H1 (cell line): Measurements from ENCODE around the gene ADGRV1. TPM values are rescaled to one million over a fixed set of nuclear protein-coding genes. Genes with fewer than 3 reads are reported as not detected.
A peak's percentile ranks its signal among the peaks of the same experiment; 100 is the strongest.

Experiments used
- CTCF ChIA-PET: fragments of 300-600 bp; sonication (Branson Sonifier 250); formaldehyde crosslinking; loops from one replicate; lab custom pipeline; 2021; ENCODE audit not compliant: partially characterized antibody; lab: Charles Lee
- POLR2A ChIA-PET: fragments of 300-600 bp; sonication (Branson Sonifier 250); formaldehyde crosslinking; loops from one replicate; lab custom pipeline; 2021; ENCODE audit warnings: inconsistent platforms; ENCODE audit not compliant: partially characterized antibody; lab: Charles Lee
- DNase-seq, 2 experiments: peaks; one replicate each; pipeline versions ENCODE4 v3.0.0 to v3.0.0-alpha.2; 2010 to 2022; ENCODE audit warnings: low spot score in 2 of 2, low read depth in 1 of 2, mixed read lengths in 1 of 2
- FAIRE-seq: peaks from 2 replicates; lab custom pipeline; 2011; peaks lifted over from hg19 to GRCh38; lab: Jason Lieb, UNC
- H2AFZ ChIP-seq: 2 replicates; pipeline ENCODE4 v1.8.1; 2012; ENCODE audit warnings: low read length, inconsistent platforms
- H2AK5ac ChIP-seq: 2 replicates; pipeline ENCODE4 v1.6.1; 2013; ENCODE audit warnings: low read depth, low read length
- H2BK120ac ChIP-seq: replicated peaks from 2 replicates; pipeline ENCODE3; 2013; ENCODE audit warnings: low read depth, low read length, inconsistent platforms
- H2BK12ac ChIP-seq: 2 replicates; pipeline ENCODE4 v1.6.1; 2013; ENCODE audit warnings: low read depth, low read length
- H2BK15ac ChIP-seq: 2 replicates; pipeline ENCODE4 v1.6.1; 2013; ENCODE audit warnings: low read length
- H2BK20ac ChIP-seq: 2 replicates; pipeline ENCODE4 v1.6.1; 2013; ENCODE audit warnings: low read length
- H2BK5ac ChIP-seq: 2 replicates; pipeline ENCODE4 v1.6.1; 2013; ENCODE audit warnings: low read depth, low read length
- H3K14ac ChIP-seq: 2 replicates; pipeline ENCODE4 v1.6.1; 2013; ENCODE audit warnings: inconsistent platforms; ENCODE audit not compliant: insufficient read length
- H3K18ac ChIP-seq: 2 replicates; pipeline ENCODE4 v1.6.1; 2013; ENCODE audit warnings: low read length; ENCODE audit errors: extremely low read depth
- H3K23ac ChIP-seq: 2 replicates; pipeline ENCODE4 v1.6.1; 2013; ENCODE audit warnings: inconsistent platforms; ENCODE audit not compliant: insufficient read length
- H3K23me2 ChIP-seq: 2 replicates; pipeline ENCODE4 v1.6.1; 2013; ENCODE audit warnings: low read depth, low read length
- H3K27ac ChIP-seq: 2 replicates; pipeline ENCODE4 v1.6.1; 2011; ENCODE audit warnings: low read depth, low read length, inconsistent platforms
- H3K27me3 ChIP-seq, 4 experiments: replicated peaks in 1 of 4; 1 replicate in 1 of 4; 2 replicates in 3 of 4; pipeline versions ENCODE4 v1.6.1 to v1.8.1; 2011 to 2013; ENCODE audit warnings: low read length in 3 of 4, mild to moderate bottlenecking in 3 of 4, inconsistent platforms in 2 of 4, mixed read lengths in 2 of 4, moderate library complexity in 1 of 4; ENCODE audit not compliant: control insufficient read depth in 3 of 4, insufficient read depth in 3 of 4; ENCODE audit errors: extremely low read depth in 1 of 4
- H3K36me3 ChIP-seq, 4 experiments: 2 replicates each; pipeline versions ENCODE4 v1.6.1 to v1.8.1; 2011 to 2013; ENCODE audit warnings: mild to moderate bottlenecking in 4 of 4, low read length in 3 of 4, moderate library complexity in 2 of 4, control low read depth in 1 of 4, inconsistent platforms in 1 of 4; ENCODE audit not compliant: insufficient read depth in 4 of 4, control insufficient read depth in 2 of 4
- H3K4ac ChIP-seq: replicated peaks from 2 replicates; pipeline ENCODE3; 2013; ENCODE audit warnings: low read length, low read depth, mixed read lengths, inconsistent platforms; ENCODE audit not compliant: insufficient read length
- H3K4me1 ChIP-seq, 4 experiments: replicated peaks in 1 of 4; 1 replicate in 1 of 4; 2 replicates in 3 of 4; pipeline versions ENCODE4 v1.6.1 to v1.8.1; 2011 to 2013; ENCODE audit warnings: low read length in 3 of 4, inconsistent platforms in 2 of 4, mixed read lengths in 1 of 4; ENCODE audit not compliant: insufficient read depth in 4 of 4, control insufficient read depth in 3 of 4
- H3K4me2 ChIP-seq, 2 experiments: 2 replicates each; pipeline versions ENCODE4 v1.6.1 to v1.8.1; 2011 to 2013; ENCODE audit warnings: low read depth in 2 of 2, low read length in 2 of 2, control low read depth in 1 of 2, inconsistent platforms in 1 of 2, mild to moderate bottlenecking in 1 of 2; ENCODE audit not compliant: insufficient read depth in 1 of 2
- H3K4me3 ChIP-seq, 4 experiments: fragments of 200-600, 300-600 bp in 1 of 4; sonication (generic), shearing (Covaris generic), sonication (Bioruptor Twin) in 1 of 4; 2 replicates each; pipeline versions ENCODE4 v1.5.1 to v1.8.1; 2011 to 2016; ENCODE audit warnings: low read length in 4 of 4, low read depth in 3 of 4, control low read depth in 2 of 4, inconsistent platforms in 2 of 4, mild to moderate bottlenecking in 2 of 4, mixed read lengths in 1 of 4, moderate library complexity in 1 of 4; ENCODE audit not compliant: insufficient read depth in 2 of 4; ENCODE audit errors: extremely low read depth in 1 of 4
- H3K56ac ChIP-seq: replicated peaks from 2 replicates; pipeline ENCODE3; 2013; ENCODE audit warnings: low read depth, mild to moderate bottlenecking, mixed read lengths, low read length, inconsistent platforms; ENCODE audit not compliant: insufficient read length
- H3K79me1 ChIP-seq: 2 replicates; pipeline ENCODE4 v1.6.1; 2013; ENCODE audit warnings: low read depth, low read length, control low read depth
- H3K79me2 ChIP-seq, 2 experiments: 2 replicates each; pipeline versions ENCODE4 v1.6.1 to v1.8.1; 2012 to 2013; ENCODE audit warnings: low read length in 2 of 2, mild to moderate bottlenecking in 2 of 2, inconsistent platforms in 1 of 2; ENCODE audit not compliant: insufficient read depth in 2 of 2, control insufficient read depth in 1 of 2
- H3K9ac ChIP-seq, 4 experiments: replicated peaks in 1 of 4; 1 replicate in 1 of 4; 2 replicates in 3 of 4; pipeline versions ENCODE4 v1.6.1 to v1.8.1; 2011 to 2013; ENCODE audit warnings: low read depth in 3 of 4, low read length in 3 of 4, control low read depth in 2 of 4, mild to moderate bottlenecking in 2 of 4, moderate library complexity in 2 of 4, inconsistent platforms in 1 of 4; ENCODE audit errors: extremely low read depth in 1 of 4
- H3K9me3 ChIP-seq, 2 experiments: 2 replicates each; pipeline versions ENCODE4 v1.6.1 to v1.8.1; 2012 to 2013; ENCODE audit warnings: mild to moderate bottlenecking in 2 of 2, moderate library complexity in 2 of 2, control low read depth in 1 of 2, inconsistent platforms in 1 of 2, low read depth in 1 of 2, low read length in 1 of 2, mixed read lengths in 1 of 2; ENCODE audit not compliant: insufficient read depth in 2 of 2
- H4K20me1 ChIP-seq, 2 experiments: replicated peaks in 1 of 2; 2 replicates each; pipeline versions ENCODE3 to v1.8.1; 2011 to 2013; ENCODE audit warnings: inconsistent platforms in 2 of 2, low read length in 2 of 2, mild to moderate bottlenecking in 1 of 2; ENCODE audit not compliant: insufficient read depth in 2 of 2, control insufficient read depth in 1 of 2
- H4K5ac ChIP-seq: 2 replicates; pipeline ENCODE4 v1.6.1; 2013; ENCODE audit warnings: low read length, low read depth, mixed read lengths, inconsistent platforms; ENCODE audit not compliant: insufficient read length
- H4K8ac ChIP-seq: 2 replicates; pipeline ENCODE4 v1.8.0; 2013; ENCODE audit warnings: mild to moderate bottlenecking, moderate library complexity, low read length, inconsistent platforms; ENCODE audit not compliant: insufficient read depth; ENCODE audit errors: extremely low read depth
- H4K91ac ChIP-seq: replicated peaks from 2 replicates; pipeline ENCODE3; 2013; ENCODE audit warnings: low read length, mixed read lengths, inconsistent platforms; ENCODE audit not compliant: insufficient read length
- ASH2L ChIP-seq: fragments of 200-600, 300-600 bp; sonication (generic); IDR thresholded peaks from one replicate; pipeline ENCODE4 v1.7.1; 2017; ENCODE audit warnings: low read length
- BACH1 ChIP-seq: IDR thresholded peaks from 2 replicates; pipeline ENCODE4 v1.6.1; 2012; ENCODE audit warnings: low read length, improper control_type of control experiment
- CEBPB ChIP-seq: IDR thresholded peaks from 2 replicates; pipeline ENCODE4 v1.6.1; 2012; ENCODE audit warnings: low read depth, low read length
- CHD1 ChIP-seq: IDR thresholded peaks from 2 replicates; pipeline ENCODE4 v1.6.1; 2012; ENCODE audit warnings: low read depth, low read length, improper control_type of control experiment
- CREB1 ChIP-seq: IDR thresholded peaks from 2 replicates; pipeline ENCODE4 v1.6.1; 2012; ENCODE audit warnings: inconsistent platforms
- KDM4A ChIP-seq: IDR thresholded peaks from one replicate; pipeline ENCODE4 v1.7.1; 2012; ENCODE audit warnings: low read depth, mild to moderate bottlenecking, moderate library complexity, low read length, inconsistent platforms; ENCODE audit not compliant: severe bottlenecking
- KDM5A ChIP-seq: fragments of 200-600 bp; IDR thresholded peaks from 2 replicates; pipeline ENCODE4 v1.7.1; 2012; ENCODE audit warnings: mild to moderate bottlenecking, low read length, inconsistent platforms, mixed read lengths
- NRF1 ChIP-seq: IDR thresholded peaks from 2 replicates; pipeline ENCODE4 v1.6.1; 2011; ENCODE audit warnings: mild to moderate bottlenecking, low read depth, low read length, improper control_type of control experiment
- PHF8 ChIP-seq: fragments of 200-600 bp; sonication (generic); conservative IDR thresholded peaks from 2 replicates; pipeline ENCODE4 v1.7.1; 2012; ENCODE audit warnings: low read depth, mild to moderate bottlenecking, inconsistent platforms, low read length, moderate library complexity
- POU5F1 ChIP-seq: IDR thresholded peaks from 2 replicates; pipeline ENCODE4 v1.6.1; 2011; ENCODE audit warnings: low read depth, mild to moderate bottlenecking, low read length, moderate library complexity
- RFX5 ChIP-seq: IDR thresholded peaks from 2 replicates; pipeline ENCODE4 v1.6.1; 2011; ENCODE audit warnings: low read depth, low read length, improper control_type of control experiment, borderline replicate concordance
- RNF2 ChIP-seq: fragments of 200-900, 300-1000 bp; sonication (generic); IDR thresholded peaks from 2 replicates; pipeline ENCODE4 v1.7.1; 2016; ENCODE audit warnings: borderline replicate concordance, low read depth, mild to moderate bottlenecking, antibody characterized with exemption, low read length; ENCODE audit not compliant: poor library complexity, severe bottlenecking; ENCODE audit errors: missing control alignments
- SIN3A ChIP-seq, 2 experiments: IDR thresholded peaks in 1 of 2; conservative IDR thresholded peaks in 1 of 2; 2 replicates each; pipeline ENCODE4 v1.6.1; 2011 to 2012; ENCODE audit warnings: low read length in 2 of 2, improper control_type of control experiment in 1 of 2, low read depth in 1 of 2, mild to moderate bottlenecking in 1 of 2
- SUZ12 ChIP-seq: fragments of 200-600 bp; sonication (generic); IDR thresholded peaks from 2 replicates; pipeline ENCODE4 v1.6.1; 2012; ENCODE audit warnings: mild to moderate bottlenecking, inconsistent platforms, low read length, moderate library complexity, mixed read lengths
- TBP ChIP-seq: IDR thresholded peaks from 2 replicates; pipeline ENCODE4 v1.6.1; 2011; ENCODE audit warnings: low read depth, low read length, improper control_type of control experiment
- YY1 ChIP-seq: IDR thresholded peaks from 2 replicates; pipeline ENCODE4 v1.6.1; 2011; ENCODE audit warnings: low read depth, mild to moderate bottlenecking, low read length
- polyA plus RNA-seq, 7 experiments: library from polyadenylated mRNA; depleted of rRNA in 3 of 7; stranded (reverse) in 5 of 7; unstranded in 2 of 7; fragments of >200 nt in 5 of 7; fragments of 200-250 nt in 2 of 7; gene quantifications; 1 replicate in 5 of 7; 2 replicates in 1 of 7; 4 replicates in 1 of 7; pipeline versions ENCODE4 v1.2.1 to v1.2.3, GENCODE V29; 2011 to 2013; ENCODE audit warnings: missing spikeins in 2 of 7, mixed read lengths in 2 of 7
- total RNA-seq: library from RNA; stranded (reverse); fragmentation: NEBNext Ultra II Directional; extraction: Animal tissue kit (Norgen Biotek cat#: 25700); gene quantifications from 2 replicates; pipeline ENCODE4 v1.2.1, GENCODE V29; 2021

Gene ADGRV1
- total and polyA plus RNA-seq, 2 of the 8 experiments (the other 6 are each of a cell fraction or from before 2014, with no cell fraction given): 53.1 to 62.2 TPM

- H3K4me1 ChIP-seq: peaks cover 3 to 14% (median 8%) of the 10 kb centered on the region in 4 experiments; a peak in 6 of 7 replicates
- no peak overlapping the region for H2BK12ac ChIP-seq
- no peaks in the 10 kb centered on the region for H4K20me1 ChIP-seq
- no peak for FAIRE-seq
- no peak overlapping the region for H3K27ac ChIP-seq
- H3K18ac ChIP-seq: peak overlapping the region; percentile 52; the same call in 1 of the 2 replicates
- H3K79me2 ChIP-seq: no peaks in the 10 kb centered on the region
- no peak overlapping the region for H2BK15ac ChIP-seq
- no peak overlapping the region for H3K23ac ChIP-seq
- H3K9ac ChIP-seq: no peak overlapping the region
- no peaks in the 10 kb centered on the region for H3K36me3 ChIP-seq
- no peak overlapping the region for H2BK20ac ChIP-seq
- no peak overlapping the region for H3K56ac ChIP-seq
- H2AK5ac ChIP-seq: no peak overlapping the region
- H3K4ac ChIP-seq: no peak overlapping the region
- H3K14ac ChIP-seq: no peak overlapping the region
- no peak for DNase-seq
- H3K79me1 ChIP-seq: no peaks in the 10 kb centered on the region
- H4K5ac ChIP-seq: no peak overlapping the region
- no peak overlapping the region for H2BK120ac ChIP-seq
- no peak overlapping the region for H4K8ac ChIP-seq
- H3K4me3 ChIP-seq: no peak overlapping the region
- no peak overlapping the region for H4K91ac ChIP-seq
- H3K23me2 ChIP-seq: peaks cover 5% of the 10 kb centered on the region; the same call in 1 of the 2 replicates
- ChIA-PET CTCF (interaction anchor here (1.5 kb wide), 1 partner anchor 51 kb away, joined by 4 read pairs; no protein-coding TSS in a partner anchor), POLR2A (interaction anchor here (1.8 kb wide), 1 partner anchor 9 kb away, joined by 6 read pairs; no protein-coding TSS in a partner anchor)
- H2AFZ ChIP-seq: no peak overlapping the region
- no peaks in the 10 kb centered on the region for H3K9me3 ChIP-seq
- H3K27me3 ChIP-seq: no peaks in the 10 kb centered on the region
- no peak overlapping the region for H2BK5ac ChIP-seq
- H3K4me2 ChIP-seq: no peak overlapping the region
- no peak for TF ChIP-seq CEBPB
- no peak for TF ChIP-seq NRF1
- TF ChIP-seq RNF2: no peak
- TF ChIP-seq SUZ12: no peak
- TF ChIP-seq POU5F1: no peak
- TF ChIP-seq TBP: no peak
- no peak for TF ChIP-seq RFX5
- TF ChIP-seq YY1: no peak
- no peak for TF ChIP-seq KDM5A
- no peak for TF ChIP-seq ASH2L
- no peak for TF ChIP-seq CHD1
- TF ChIP-seq PHF8: no peak
- TF ChIP-seq SIN3A (conservative IDR thresholded peaks at IDR 0.05 in 1 of 2, IDR thresholded peaks at IDR 0.05 in 1 of 2; ENCODE audit: low read depth in 1 of 2, low read length in 2 of 2): no peak
- no peak for TF ChIP-seq BACH1
- TF ChIP-seq KDM4A: no peak
- no peak for TF ChIP-seq CREB1
Observed at GRCh38 chr5:90553711-90554110, 4.9 kb upstream of the ADGRV1 start.
